HG03135 (cell line): ENCODE results near the gene ZNF484.

Experiments used
- ATAC-seq: cut with Tn5 transposase; IDR thresholded peaks from one replicate; pipeline ENCODE4 v1.9.1; 2021; ENCODE audit warnings: mild to moderate bottlenecking, moderate library complexity; ENCODE audit not compliant: unreplicated experiment

The ZNF484 gene

GRCh38 chr9:92795598-92796336 lies 82.1 kb downstream of the ZNF484 start:
- no peak for ATAC-seq
